GM21367 (cell line): ENCODE measurements around the gene TMEM108.

ENCODE experiments used
- ATAC-seq: cut with Tn5 transposase; IDR thresholded peaks from one replicate; pipeline ENCODE4 v1.9.1; 2021; ENCODE audit not compliant: unreplicated experiment

The TMEM108 gene

GRCh38 chr3:133113927-133114597 is 75.9 kb downstream of the TMEM108 start:
- ATAC-seq: no peak

DNA sequence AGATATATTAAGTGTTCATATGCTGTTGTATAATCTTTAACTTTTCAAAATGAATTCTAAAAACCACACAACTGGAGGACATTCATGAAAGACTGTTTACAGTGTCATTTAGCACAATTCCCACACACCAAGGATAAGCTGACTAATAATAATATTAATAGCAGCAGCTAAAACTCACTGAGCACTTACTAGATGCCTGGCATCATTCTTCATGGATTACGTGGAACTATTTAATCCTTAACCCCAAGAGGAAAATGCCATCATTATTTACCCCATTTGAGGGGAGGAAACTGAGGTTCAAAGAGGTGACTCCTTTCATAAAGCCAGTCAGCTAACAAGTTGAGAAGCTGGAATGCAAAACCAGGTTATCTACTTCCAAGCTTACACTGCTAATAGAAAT is 77.0 kb downstream of the TMEM108 start:
- ATAC-seq: no peak

DNA sequence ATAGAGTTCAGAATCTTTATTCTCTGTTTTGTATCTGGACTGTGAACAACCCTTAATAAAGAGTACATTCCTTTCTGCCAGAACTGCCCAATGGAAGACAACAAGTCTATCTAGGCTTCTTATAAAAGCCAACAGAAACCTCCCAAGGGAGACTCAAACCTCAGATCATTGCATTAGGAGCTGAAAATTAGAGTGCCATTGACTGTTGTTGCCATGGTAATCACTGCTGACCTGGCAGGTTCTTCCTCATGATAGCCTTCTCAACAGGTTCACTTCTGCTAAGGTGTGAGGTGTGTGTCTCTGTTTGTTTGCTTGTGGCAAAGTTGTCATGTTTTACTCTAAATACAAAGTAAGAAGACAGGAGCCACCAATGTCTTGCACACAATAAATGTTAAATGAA is 79.2 kb downstream of the TMEM108 start:
- no peak for ATAC-seq

- ATAC-seq: no peak
Measured at GRCh38 chr3:133119176-133119575, 81.0 kb downstream of the TMEM108 start.

DNA sequence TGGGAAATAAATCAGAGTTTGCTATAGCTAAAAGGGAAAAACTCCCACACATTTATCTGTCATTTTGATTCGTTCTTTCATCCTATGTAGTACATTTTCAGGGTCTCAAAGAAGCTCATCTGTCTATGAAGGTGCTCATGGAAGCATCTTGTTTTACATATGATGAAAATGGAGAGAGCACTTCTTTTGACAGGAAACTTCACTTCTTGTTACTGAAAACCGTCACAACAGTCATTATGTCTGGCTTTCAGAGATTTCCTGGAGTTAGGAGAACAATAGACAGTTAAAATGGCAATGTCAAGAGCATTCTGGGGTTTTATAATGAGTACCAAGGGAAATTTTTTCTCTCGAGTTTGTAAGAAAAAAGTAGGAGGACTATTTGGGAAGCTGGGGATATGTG is 83.3 kb downstream of the TMEM108 start:
- no peak for ATAC-seq

DNA sequence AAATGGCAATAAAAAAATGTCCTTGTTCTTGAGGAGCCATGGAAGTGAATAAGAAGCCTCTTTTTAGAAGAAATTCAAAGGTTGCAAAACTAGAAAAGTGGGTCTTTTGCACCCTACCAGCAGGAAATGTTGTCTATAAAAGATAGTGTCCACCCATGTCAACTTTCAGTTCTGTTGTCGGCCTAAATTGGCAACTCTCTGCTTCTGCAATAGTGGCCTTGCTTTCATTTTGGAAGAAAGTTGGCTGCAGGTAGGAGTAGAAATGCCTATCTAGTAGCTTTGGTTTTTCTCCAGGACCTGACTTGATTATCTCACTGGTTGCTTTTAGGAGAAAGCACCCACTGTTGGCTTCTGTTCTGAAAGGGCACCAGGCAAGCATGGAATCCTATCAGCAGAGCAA is 85.4 kb downstream of the TMEM108 start:
- ATAC-seq: no peak

DNA sequence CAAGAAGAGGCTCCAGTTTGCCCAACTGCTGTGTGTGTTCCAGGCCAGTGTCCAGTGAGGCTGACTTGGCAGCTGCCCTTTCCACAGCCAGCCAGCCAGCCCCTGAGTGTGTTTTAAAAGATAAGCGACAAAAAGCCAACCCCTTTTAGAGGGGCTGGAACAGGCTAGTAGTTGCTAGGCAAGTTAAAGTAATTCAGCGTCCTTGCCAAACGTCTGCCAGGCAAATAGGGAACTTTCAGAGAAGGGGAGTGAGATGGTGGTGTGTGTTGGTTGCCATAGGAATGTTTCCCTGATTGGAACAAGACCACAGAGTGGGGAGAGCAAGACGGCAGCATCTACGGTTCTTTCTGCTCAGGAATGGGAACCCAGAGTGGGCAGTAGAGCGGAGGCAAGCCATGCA is 86.3 kb downstream of the TMEM108 start:
- no peak for ATAC-seq

DNA sequence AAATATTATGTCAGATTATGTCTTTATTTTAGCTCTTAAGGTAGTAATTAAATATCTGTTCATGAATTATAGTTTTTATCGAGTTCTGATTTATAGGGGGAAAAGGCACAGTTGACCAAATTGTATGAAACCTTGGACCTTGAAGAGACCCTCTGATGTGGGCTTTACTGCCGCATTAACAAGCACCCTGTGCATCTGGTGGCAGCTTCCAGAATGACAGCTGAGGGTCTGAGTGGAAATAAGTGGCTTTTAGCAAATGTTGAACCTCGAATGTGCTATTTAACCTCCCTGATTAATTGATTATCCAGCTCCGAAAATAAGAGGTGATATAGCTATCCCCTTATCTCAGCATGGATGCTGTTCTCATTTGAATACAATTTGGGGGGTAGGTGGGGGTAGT is 87.0 kb downstream of the TMEM108 start:
- ATAC-seq: no peak

DNA sequence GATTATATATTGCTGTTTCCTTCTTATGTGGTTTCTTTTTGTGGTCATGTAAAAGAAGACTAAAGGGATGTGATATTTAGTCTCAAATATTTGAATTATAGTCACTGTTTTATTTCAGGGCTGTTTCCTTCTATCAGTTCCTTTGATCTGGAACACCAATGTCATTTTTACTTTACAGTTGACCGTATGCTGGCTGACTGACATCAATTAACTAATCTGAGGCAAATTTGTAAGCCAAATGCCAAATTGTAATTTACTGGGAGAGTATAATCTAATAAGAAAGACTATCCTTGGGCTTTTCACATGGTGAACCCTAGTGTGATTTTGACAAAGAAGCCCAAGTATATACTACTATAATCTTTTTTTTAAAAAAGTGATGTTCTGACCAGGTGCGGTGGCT is 87.6 kb downstream of the TMEM108 start:
- ATAC-seq: no peak

GRCh38 chr3:133127381-133127780 is 89.2 kb downstream of the TMEM108 start:
- no peak for ATAC-seq

- ATAC-seq: no peak
Measured at GRCh38 chr3:133130168-133130567, 92.0 kb downstream of the TMEM108 start.

GRCh38 chr3:133135306-133135705 is 97.1 kb downstream of the TMEM108 start:
- ATAC-seq: no peak

- peak; percentile 55 for ATAC-seq
Measured at GRCh38 chr3:133136114-133137041, 98.2 kb downstream of the TMEM108 start.

DNA sequence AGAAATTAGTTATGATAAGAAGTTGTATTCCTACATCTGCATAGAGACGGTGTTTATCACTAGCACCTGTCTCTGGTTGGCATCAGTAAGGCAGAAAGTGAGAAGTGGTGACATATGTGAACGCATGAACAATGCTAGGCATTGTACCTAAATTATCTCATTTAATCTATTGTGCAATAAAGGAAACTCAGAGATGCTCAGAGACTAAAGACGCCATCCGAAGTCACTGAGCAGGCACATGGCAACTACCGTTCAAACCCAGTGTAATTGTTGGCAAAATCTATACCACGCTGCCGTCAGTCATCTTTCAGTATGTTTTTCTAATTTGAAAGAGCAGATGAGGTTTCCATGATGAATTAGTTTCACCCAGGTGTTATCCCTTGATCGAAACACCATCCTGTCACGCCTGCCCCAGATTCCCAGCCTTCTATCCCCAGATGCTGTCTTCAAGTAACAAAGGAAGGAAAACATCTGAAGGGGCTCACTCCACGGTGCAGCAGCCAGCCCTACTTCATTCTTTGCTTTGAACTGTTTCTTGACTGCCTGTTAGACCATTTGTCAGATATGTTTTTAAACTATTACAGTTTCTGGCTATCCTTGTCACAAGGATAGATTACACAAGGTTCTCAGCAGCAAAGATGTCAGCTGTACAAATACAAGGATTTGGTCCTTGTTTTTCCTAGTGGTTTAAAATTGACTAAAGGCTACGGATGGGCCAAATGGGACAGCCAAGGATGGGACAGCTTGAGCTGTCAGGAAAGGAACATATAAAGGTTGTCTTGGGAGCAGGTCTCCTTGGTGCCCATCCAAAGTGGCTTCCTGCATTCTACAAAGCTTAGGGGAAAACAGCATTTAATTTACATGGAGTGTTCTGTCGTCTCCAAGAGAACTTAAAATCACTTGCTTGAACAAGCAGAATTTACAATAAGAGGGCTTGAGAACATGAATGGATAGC is 99.1 kb downstream of the TMEM108 start:
- no peak for ATAC-seq

DNA sequence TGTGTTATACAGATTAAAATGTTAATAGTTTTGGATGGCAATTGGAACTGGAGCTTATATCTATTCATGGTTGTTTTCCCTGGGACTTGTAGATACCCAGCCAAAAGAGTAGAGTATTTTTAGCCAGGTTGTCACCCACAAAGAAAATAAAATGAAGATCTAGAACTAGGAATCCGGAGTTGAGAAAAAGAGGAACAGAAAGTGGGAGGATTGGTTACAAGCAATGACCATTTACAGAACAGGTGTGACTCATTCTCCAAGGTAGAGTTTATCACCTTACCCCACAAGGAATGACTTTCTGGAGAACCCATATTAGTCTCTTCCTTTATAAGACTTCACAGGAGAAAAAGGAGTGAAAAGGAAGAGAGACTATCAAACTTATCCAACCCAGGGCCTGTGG is 99.8 kb downstream of the TMEM108 start:
- ATAC-seq: peak; percentile 85

DNA sequence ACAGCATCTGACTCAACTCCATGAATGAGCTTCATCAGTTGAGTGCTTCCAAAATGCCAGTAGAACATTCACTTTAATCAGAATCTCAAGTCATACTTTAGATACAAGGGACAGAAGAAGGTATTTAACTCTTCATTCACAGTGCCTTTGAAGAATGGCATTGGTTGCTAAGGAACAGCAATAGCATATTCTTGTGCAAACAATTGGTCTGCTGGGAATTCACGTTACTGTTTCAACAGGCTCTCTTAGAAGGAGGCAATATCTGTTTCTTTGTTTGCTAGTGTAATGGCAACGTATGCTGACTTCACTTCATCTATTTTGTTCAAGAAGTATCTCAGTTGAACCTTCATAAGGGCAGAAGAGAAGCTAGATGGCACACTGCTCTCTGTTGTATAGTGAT is 113.9 kb downstream of the TMEM108 start:
- no peak for ATAC-seq

DNA sequence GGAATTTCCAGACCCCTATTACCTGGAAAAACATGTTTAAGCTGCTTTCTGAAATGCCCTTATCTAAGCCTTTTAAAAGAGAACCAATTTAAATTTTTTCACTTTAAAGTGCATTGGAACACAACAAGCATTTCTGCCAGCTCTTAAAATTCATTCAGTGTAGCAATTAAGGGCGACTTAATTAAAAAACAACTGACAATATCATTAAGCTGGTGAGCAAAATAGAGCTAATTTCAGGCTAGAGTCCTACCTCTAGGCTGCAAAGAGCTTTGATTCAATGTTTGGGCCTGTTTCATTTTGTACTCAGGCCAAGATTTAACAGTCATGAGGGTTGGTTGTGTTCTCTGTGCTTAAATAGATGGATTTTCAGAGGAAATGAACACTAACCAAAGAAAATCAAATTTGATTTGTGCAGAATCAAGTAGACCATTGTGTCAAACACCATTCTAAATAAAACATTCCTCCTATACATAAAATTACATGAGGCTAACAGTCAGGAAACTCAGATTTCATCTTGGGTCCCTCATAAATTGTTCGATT is 114.6 kb downstream of the TMEM108 start:
- ATAC-seq: no peak

GRCh38 chr3:133153382-133153781 is 115.2 kb downstream of the TMEM108 start:
- ATAC-seq: no peak

- no peak for ATAC-seq
Measured at GRCh38 chr3:133157716-133158115, 119.5 kb downstream of the TMEM108 start.

DNA sequence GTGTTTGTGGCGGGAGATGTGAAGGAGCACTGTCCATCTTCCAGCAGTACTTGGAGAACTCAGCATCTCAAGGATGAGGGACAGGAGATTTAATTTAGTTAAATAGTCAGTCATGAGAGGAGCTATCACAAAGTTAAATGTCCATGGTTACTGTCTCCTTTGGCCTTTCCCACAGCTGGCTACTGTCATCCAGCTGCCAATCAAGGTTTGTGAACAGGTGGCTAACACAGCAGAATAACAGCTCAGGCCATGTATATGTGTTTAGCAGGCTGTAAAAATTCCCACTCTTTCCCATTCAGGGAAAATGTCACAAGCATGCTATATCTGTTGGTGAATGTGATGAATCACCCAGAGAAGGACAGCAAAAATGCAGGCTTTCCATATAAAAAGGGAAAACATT is 120.5 kb downstream of the TMEM108 start:
- ATAC-seq: no peak
